Spleen (tissue), 11 donors: Measurements from ENCODE around the gene PHC2. TPM values are rescaled to one million over a fixed set of nuclear protein-coding genes. Genes with fewer than 3 reads are reported as not detected.

Experiments
- DNase-seq: peaks from one replicate; pipeline ENCODE4 v3.0.0-alpha.2; 2020
- H3K27ac ChIP-seq, 8 donors: fragments of 200-600 bp; sonication (generic) in 7 of 8; 1 replicate in 4 of 8; 2 replicates in 4 of 8; pipeline versions ENCODE4 v1.5.0 to v1.8.0; 2016 to 2021; ENCODE audit warnings: inconsistent platforms in 4 of 8, mild to moderate bottlenecking in 4 of 8, moderate library complexity in 1 of 8
- H3K27me3 ChIP-seq, 7 donors: fragments of 200-600 bp; sonication (generic) in 6 of 7; replicated peaks in 1 of 7; 1 replicate in 4 of 7; 2 replicates in 3 of 7; pipeline versions ENCODE4 v1.5.0 to v1.8.0; 2016 to 2021; ENCODE audit warnings: inconsistent platforms in 3 of 7, mild to moderate bottlenecking in 1 of 7
- H3K36me3 ChIP-seq, 6 donors: fragments of 200-600 bp; sonication (generic) in 5 of 6; 1 replicate in 4 of 6; 2 replicates in 2 of 6; pipeline versions ENCODE4 v1.5.0 to v1.8.0; 2016 to 2021; ENCODE audit warnings: inconsistent platforms in 2 of 6
- H3K4me1 ChIP-seq, 6 donors: fragments of 200-600 bp; sonication (generic) in 5 of 6; 1 replicate in 3 of 6; 2 replicates in 3 of 6; pipeline versions ENCODE4 v1.5.0 to v1.8.0; 2016 to 2021; ENCODE audit warnings: inconsistent platforms in 3 of 6
- H3K4me3 ChIP-seq, 8 donors: fragments of 200-600 bp; sonication (generic) in 7 of 8; 1 replicate in 4 of 8; 2 replicates in 4 of 8; pipeline versions ENCODE4 v1.5.0 to v1.8.0; 2016 to 2021; ENCODE audit warnings: inconsistent platforms in 4 of 8, mild to moderate bottlenecking in 4 of 8, moderate library complexity in 2 of 8
- H3K9me3 ChIP-seq, 8 donors: fragments of 200-600 bp; sonication (generic) in 7 of 8; 1 replicate in 4 of 8; 2 replicates in 4 of 8; pipeline versions ENCODE4 v1.5.0 to v1.8.0; 2016 to 2021; ENCODE audit warnings: inconsistent platforms in 4 of 8
- CTCF ChIP-seq, 11 experiments: fragments of 200-600 bp in 7 of 11; fragments of 450-650 bp in 4 of 11; sonication (generic) in 4 of 11; IDR thresholded peaks in 8 of 11; conservative IDR thresholded peaks in 3 of 11; 1 replicate in 7 of 11; 2 replicates in 4 of 11; pipeline versions ENCODE4 v1.4.0 to v1.8.0; 2016 to 2021; ENCODE audit warnings: antibody characterized with exemption in 11 of 11, inconsistent platforms in 4 of 11, mild to moderate bottlenecking in 1 of 11
- POLR2A ChIP-seq, 3 donors: fragments of 450-650 bp; IDR thresholded peaks; one replicate each; pipeline ENCODE4 v1.5.1; 2017; ENCODE audit warnings: antibody characterized with exemption in 3 of 3, mild to moderate bottlenecking in 1 of 3
- POLR2AphosphoS5 ChIP-seq, 3 donors: sonication (generic); formaldehyde crosslinking; IDR thresholded peaks; one replicate each; pipeline ENCODE4 v1.5.1; 2017; ENCODE audit warnings: antibody characterized with exemption in 3 of 3
- WGBS, 5 donors: extraction: QIAGEN DNeasy Blood & Tissue Kit in 3 of 5; methylation state at CpG; one replicate each; pipeline versions ENCODE4 v1.1.5 to v1.1.7; 2013 to 2018; 5-methylcytosine and 5-hydroxymethylcytosine counted together
- intact Hi-C: fragments of 100-400 bp; cut with DNase I; formaldehyde crosslinking; loops from one replicate; pipeline ENCODE4 v1.15.0; 2023; ENCODE audit warnings: low total_unique reads
- polyA plus RNA-seq, 3 donors: library from polyadenylated mRNA; stranded (reverse); fragments of 200-250 nt; gene quantifications; one replicate each; pipeline ENCODE4 v1.2.1, GENCODE V29; 2013
- total RNA-seq, 7 donors: library from RNA; depleted of rRNA in 3 of 7; stranded (reverse); fragments of >200 nt in 3 of 7; fragmentation: NEBNext Ultra II Directional in 4 of 7; extraction: Animal tissue kit (Norgen Biotek cat#: 25700) in 4 of 7; gene quantifications; one replicate each; pipeline versions ENCODE4 v1.1.0 to v1.2.1, GENCODE V29; 2016 to 2021
- donor health status: healthy with polysubstance abuse.
- donor health status: DM: no; HTN: no; CAD: no; lungs with moderate emphysema.
- donor health status: DM: no; HTN: no; CAD: no.
- donor health status: Bipolar disorder and iron deficiency.
- donor health status: healthy.
- donor health status: DM: no; HTN: no; CAD: no.
- donor health status: DM: yes; HTN: yes; CAD: no.

The PHC2 gene
- total and polyA plus RNA-seq, 10 donors, result 51.1 to 272 (median 136) TPM

GRCh38 chr1:33424205-33424604 is 6.7 kb downstream of the PHC2 start:
- H3K27ac ChIP-seq, result no peak overlapping the region
- peaks cover 10 to 26% (median 17%) of the 10 kb centered on the region in 6 donors for H3K4me1 ChIP-seq
- no peak for DNase-seq
- no peaks in the 10 kb centered on the region for H3K36me3 ChIP-seq
- no peaks in the 10 kb centered on the region for H3K9me3 ChIP-seq
- 81 to 93% (median 90%) methylated on average over 4 of the region's 4 CpGs for WGBS, 5 donors
- intact Hi-C loops, result no loop called here
- no peak for TF ChIP-seq CTCF (IDR thresholded peaks at IDR 0.05 in 8 of 11, conservative IDR thresholded peaks at IDR 0.05 in 3 of 11)
- TF ChIP-seq POLR2AphosphoS5 (IDR thresholded peaks at IDR 0.05), result no peak
- no peak for TF ChIP-seq POLR2A (IDR thresholded peaks at IDR 0.05)
- H3K27me3 ChIP-seq, result peaks cover 0 to under 1% (median 0%) of the 10 kb centered on the region in 7 donors
- H3K4me3 ChIP-seq, result no peak overlapping the region

- 47 to 63% (median 51%) methylated on average over 7 of the region's 7 CpGs for WGBS, 5 donors
- no peak for DNase-seq
- intact Hi-C loops, result no loop called here
- Histone ChIP-seq H3K36me3 (no peaks in the 10 kb centered on the region), H3K4me3 (no peak overlapping the region), H3K27me3 (no peaks in the 10 kb centered on the region), H3K9me3 (peaks cover 0 to 30% (median 28%) of the 10 kb centered on the region in 8 donors), H3K27ac (peak overlapping the region in 5 of 8 donors; percentile 28 to 50 (median 43)), H3K4me1 (peaks cover 7 to 17% (median 9%) of the 10 kb centered on the region in 6 donors)
- TF ChIP-seq CTCF (IDR thresholded peaks at IDR 0.05 in 8 of 11, conservative IDR thresholded peaks at IDR 0.05 in 3 of 11), result no peak
- TF ChIP-seq POLR2AphosphoS5 (IDR thresholded peaks at IDR 0.05), result no peak
- TF ChIP-seq POLR2A (IDR thresholded peaks at IDR 0.05), result no peak
Observed at GRCh38 chr1:33420870-33421775, 9.8 kb downstream of the PHC2 start.

- no peak for DNase-seq
- Histone ChIP-seq H3K4me1 (peaks cover 7 to 17% (median 9%) of the 10 kb centered on the region in 6 donors), H3K4me3 (no peak overlapping the region), H3K9me3 (peaks cover 0 to 45% (median 37%) of the 10 kb centered on the region in 8 donors), H3K27ac (no peak overlapping the region), H3K36me3 (no peaks in the 10 kb centered on the region), H3K27me3 (no peaks in the 10 kb centered on the region)
- intact Hi-C loops, result no loop called here
- 95 to 100% (median 97%) methylated on average over 1 of the region's 1 CpG for WGBS, 5 donors
- TF ChIP-seq POLR2A (IDR thresholded peaks at IDR 0.05), result no peak
Observed at GRCh38 chr1:33418811-33419210, 12.1 kb downstream of the PHC2 start.

GRCh38 chr1:33414879-33415278 is 16.0 kb downstream of the PHC2 start:
- no peak overlapping the region for H3K27ac ChIP-seq

More at GRCh38 chr1:33414879-33415278, 16.0 kb downstream of the PHC2 start:
- intact Hi-C loops, result no loop called here
- H3K9me3 ChIP-seq, result peaks cover 0 to 45% (median 37%) of the 10 kb centered on the region in 8 donors
- peaks cover 0 to 5% (median 0%) of the 10 kb centered on the region in 7 donors for H3K27me3 ChIP-seq
- no peaks in the 10 kb centered on the region for H3K4me1 ChIP-seq
- H3K4me3 ChIP-seq, result no peak overlapping the region
- DNase-seq, result no peak
- H3K36me3 ChIP-seq, result no peaks in the 10 kb centered on the region
- WGBS, 5 donors, result 82 to 94% (median 90%) methylated on average over 5 of the region's 5 CpGs
- TF ChIP-seq CTCF (IDR thresholded peaks at IDR 0.05 in 8 of 11, conservative IDR thresholded peaks at IDR 0.05 in 3 of 11) (no peak), POLR2AphosphoS5 (IDR thresholded peaks at IDR 0.05) (no peak), POLR2A (IDR thresholded peaks at IDR 0.05) (no peak)
